AG20443 (cell line): ENCODE data around the gene CPA5.
"Not testable (repeated sequence)": the region's sequence is repeated elsewhere in the genome, so short reads cannot be mapped to it uniquely, and the experiment has no call there.

Source experiments
- DNase-seq: peaks from one replicate; pipeline ENCODE4 v3.0.0; 2012; ENCODE audit warnings: low spot score, mixed read lengths

Gene CPA5

GRCh38 chr7:130359276-130359857, 14.8 kb downstream of the CPA5 start:
- DNase-seq = no peak

DNA sequence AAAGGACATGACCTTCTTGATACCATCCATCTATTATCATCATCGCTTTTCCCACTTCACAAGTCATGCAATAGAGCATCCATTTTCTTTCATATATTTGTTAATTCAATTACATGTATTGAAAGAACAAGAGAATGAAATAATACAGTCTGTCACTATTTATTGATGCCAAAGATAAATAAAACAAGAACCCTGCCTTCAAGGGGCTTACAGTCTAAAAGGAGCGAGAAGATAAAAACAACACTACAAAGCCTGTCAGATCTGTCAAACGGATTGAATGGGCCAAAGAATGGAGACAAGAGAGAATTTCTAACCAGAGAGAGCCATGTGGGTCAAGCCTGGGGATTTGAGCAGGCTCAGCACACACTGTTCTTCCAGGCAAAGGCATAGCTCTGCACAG, 15.9 kb downstream of the CPA5 start:
- no peak for DNase-seq

GRCh38 chr7:130361681-130362080, 17.1 kb downstream of the CPA5 start:
- DNase-seq = no peak

DNA sequence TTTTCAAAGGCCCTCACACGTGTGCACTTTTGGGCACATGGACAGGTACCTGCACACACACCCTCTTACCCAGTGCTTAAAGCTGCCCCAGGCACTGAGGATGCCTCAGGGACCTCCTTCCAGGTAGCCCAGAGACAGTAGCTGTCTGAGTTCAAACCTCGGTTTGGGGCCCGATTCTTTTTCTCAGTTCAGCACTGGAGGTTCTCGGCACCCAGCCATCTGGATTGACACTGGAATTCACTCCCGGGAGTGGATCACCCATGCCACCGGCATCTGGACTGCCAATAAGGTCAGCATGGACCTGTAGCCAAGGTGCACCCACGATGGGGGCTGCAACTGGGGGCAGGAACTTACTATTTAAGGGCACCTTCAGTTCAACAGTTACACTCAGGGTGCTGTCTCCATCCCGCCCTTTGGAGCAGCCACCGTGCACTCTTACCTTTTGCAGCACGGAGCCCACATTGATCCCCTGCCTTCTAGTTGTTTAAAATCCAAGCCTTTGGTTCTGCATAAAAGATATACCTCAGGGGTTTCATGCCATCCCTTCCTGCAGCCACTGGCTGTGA, 17.7 kb downstream of the CPA5 start:
- DNase-seq = no peak

- DNase-seq = peak; percentile 84
Measured at GRCh38 chr7:130363026-130363847, 18.6 kb downstream of the CPA5 start.

DNA sequence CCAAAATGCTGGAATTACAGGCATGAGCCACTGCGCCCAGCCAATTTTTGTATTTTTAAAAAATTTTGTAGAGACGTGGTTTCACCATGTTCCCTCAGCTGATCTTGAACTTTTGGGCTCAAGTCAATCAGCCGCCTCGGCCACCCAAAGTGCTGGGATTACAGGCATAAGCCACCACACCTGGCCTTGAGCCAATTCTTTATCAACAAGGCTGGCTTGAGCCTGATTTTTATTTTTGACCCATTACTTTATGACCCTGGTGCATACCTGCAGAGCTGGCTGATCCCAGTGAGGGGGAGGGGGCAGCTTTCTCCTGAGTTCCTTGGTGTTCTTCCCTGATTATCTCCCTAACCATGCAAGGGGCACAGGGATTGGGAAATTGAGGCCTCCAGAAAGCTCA, 19.8 kb downstream of the CPA5 start:
- DNase-seq = no peak

DNA sequence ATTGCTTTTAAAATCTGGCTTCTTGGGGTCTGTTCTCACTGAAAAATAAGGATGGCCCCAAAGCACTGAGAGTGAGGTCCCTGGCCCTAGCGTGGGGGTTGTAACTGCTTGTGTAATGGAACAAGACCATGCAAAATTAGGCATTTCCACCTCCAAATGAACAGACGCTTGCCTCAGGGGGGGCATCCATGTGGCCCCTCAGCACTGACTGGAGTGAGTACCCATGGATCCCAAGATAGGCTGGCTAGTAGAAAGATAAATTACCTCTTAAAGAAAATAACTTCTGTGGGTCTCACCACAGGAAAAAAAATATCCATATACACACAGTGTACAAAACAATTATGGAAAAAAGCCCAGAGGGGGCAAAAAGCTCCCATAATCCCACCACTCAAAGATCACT, 20.5 kb downstream of the CPA5 start:
- DNase-seq = no peak

DNA sequence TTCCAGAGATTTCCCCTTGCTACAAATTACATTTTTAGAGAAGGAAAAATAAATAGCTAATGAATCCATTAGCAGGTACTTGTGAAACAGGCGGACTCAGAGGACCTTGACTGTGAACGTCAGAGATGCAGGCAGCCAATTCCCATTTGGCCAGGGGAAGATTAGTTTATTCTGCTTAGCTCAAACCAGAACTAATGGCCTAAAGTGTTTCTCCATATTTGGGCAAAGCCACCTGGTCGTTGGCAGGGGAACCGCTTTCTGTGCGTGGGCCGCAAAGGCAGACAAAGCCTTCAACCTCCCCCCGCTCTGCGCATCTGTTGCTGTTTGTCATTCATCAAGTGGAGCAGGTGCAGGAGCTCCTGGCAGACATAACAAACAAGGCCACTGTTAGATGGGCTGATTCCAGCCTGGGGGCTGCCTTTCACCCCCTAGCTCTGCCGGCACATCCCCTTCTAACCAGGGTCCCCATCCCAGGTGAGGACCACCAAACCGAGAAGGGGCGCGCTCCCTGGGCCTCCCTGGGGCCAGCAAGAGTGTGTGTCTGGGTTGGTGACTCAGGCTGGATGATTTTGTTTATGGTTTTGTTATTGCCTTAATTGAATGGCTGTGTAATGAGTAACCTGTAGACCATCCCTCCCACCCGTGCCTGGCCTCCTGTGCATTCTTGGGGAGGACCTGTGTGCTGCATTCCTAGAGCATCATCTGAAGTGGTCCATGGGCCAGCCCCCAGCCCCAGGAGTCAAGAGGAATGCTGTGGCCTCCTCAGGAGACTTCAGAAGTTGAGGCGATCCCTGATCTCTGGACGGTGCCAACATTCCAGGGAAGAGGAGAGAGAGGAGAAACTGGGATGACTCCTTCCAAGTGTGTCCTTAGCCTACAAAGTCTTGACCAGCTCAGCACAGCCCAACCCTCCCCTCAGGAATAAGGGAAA, 21.2 kb downstream of the CPA5 start:
- DNase-seq = peak; percentile 80

- no peak for DNase-seq
Measured at GRCh38 chr7:130366564-130366963, 21.9 kb downstream of the CPA5 start.

DNA sequence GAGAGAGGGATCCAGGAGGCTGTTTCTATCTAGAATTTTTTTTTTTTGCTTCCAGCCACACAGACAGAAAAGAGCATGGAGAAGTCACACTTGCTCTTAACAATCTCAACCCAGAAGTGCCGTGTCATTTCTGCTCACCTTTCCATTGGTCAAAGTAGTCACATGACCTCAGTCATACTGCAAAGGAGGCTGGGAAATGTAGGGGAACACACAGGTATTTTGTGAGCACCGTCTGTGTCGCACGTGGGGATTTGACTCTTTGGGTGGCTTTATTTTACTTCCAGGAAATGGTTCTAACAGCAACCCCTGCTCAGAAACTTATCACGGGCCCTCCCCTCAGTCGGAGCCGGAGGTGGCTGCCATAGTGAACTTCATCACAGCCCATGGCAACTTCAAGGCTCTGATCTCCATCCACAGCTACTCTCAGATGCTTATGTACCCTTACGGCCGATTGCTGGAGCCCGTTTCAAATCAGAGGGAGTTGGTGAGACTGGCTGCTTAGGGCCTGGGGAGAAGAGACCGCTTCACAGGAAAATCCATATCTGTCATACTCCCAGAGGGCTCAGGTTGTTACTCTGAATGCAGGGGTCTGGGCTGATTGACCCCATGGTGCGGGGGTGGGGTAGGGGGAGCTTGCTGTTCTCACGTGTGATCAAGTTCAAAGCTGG, 22.6 kb downstream of the CPA5 start:
- DNase-seq = no peak

DNA sequence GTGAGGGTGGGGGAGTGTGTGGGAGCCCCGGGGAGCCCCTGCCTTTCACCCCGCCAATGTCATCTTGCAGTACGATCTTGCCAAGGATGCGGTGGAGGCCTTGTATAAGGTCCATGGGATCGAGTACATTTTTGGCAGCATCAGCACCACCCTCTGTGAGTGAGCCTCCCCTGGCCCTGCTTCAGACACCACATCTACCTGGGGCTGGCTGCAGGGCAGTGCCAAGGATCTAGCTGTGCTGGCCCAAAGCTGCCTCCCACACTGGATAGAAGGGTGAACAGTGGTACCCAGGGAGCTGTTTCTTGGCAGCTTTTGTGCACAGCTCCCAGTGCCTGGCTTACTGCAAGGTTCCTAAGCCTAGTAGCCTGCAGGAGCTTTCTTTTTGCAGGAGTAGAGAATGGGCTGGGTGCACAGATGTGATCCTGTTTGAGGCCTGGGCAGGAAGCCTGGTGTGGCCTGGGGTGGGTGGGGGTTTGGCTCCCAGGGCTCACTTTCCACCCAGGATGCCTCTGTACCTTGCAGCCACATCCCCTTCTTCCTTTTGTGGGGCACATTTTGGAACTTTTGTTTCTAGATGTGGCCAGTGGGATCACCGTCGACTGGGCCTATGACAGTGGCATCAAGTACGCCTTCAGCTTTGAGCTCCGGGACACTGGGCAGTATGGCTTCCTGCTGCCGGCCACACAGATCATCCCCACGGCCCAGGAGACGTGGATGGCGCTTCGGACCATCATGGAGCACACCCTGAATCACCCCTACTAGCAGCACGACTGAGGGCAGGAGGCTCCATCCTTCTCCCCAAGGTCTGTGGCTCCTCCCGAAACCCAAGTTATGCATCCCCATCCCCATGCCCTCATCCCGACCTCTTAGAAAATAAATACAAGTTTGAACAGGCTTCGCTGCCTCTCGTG, 23.5 kb downstream of the CPA5 start:
- no peak for DNase-seq

- DNase-seq = peak; percentile 86
Measured at GRCh38 chr7:130369110-130369711, 24.6 kb downstream of the CPA5 start.

DNA sequence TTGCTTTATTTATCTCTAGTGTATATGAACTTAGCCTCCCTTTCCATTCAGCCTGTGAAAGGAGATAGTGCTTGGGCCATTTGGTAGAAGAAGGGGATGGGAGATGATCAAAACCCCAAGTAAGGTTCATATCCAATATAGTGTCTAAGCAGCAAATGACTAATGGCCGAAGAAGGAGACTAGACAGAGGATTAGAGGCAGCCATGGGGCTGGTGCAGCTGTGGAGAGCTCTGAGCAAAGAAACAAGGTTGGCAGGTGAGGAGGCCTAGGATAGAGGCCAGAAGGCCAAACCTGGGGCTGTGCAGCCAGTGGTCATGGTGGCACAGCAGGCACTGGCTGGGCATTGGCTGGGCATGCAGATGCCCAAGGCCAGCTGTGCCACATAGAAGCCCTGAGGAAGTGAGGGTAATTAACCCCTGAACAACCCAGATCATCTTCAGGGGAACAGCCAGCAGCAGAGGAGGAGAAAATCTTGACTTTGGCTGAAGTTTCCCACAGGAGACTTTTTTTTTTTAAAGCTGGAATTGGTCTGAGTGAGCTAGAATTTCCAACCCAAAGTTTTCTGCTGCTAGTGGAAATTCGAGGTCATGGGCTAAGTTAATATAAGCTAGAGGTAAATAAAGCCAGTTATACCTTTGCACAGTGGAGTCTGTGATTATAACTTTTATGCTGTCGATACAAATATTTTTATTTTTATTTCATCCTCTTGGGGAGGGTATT, 25.4 kb downstream of the CPA5 start:
- DNase-seq = no peak

DNA sequence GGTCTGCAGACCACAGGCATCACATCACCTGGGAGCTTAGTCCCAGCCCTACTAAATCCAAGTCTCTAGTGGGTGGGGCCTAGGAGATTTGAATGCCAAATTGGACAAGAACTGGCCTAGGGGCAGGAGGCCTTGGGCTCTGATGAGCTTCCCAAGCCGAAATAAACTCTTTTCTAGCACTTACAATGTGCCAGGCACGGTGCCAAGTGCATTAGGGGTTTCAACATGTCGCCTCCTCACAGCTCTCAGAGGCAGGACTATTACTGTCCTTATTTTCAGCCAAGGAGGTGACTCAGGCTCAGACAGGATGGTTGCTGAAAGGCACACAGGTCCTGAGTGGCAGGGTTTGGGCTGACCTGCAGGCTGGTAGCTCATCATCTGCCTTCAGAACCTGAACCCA, 26.4 kb downstream of the CPA5 start:
- DNase-seq = peak; percentile 37

- DNase-seq = no peak
Measured at GRCh38 chr7:130372402-130373165, 28.0 kb downstream of the CPA5 start.

DNA sequence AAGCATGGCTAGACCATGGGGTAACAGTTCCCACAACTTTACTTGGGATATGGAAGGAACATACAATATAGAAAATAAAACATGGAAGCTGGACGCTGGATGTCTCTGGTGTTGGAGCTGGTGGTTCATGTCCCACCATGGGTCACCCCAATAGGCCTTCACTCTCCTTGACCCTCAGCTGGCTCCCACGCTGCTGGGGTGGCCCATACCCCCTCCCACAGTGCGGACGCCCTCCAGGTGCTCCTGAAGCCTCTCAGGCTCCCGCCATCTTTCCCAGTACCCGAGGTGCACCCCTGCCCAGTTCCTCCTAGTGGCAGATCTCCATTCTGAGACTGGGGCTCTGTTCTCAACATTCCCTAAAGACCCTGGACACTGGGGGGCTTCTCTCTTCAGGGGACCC, 29.9 kb downstream of the CPA5 start:
- DNase-seq = no peak

- not testable (repeated sequence) for DNase-seq
Measured at GRCh38 chr7:130376461-130376860, 31.8 kb downstream of the CPA5 start.

DNA sequence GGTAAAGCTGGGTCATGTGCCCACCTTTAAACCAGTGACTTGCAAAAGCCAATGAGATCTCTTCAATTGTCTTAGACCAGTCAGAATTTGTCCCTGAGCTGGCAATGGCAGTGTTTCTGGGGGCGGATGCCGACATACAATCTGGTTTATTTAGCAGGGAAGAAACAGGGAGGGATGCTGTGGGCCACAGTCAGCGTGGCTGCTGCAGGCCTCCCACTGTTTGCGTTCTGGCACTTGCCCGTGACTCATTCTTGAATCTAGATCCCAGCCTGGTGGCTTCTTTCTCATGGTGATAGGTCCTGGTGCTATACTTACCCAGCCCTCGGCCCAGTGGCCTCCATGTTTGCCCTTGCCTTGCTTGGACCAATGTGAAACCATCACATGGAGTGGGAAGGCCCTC, 32.6 kb downstream of the CPA5 start:
- no peak for DNase-seq

GRCh38 chr7:130379019-130379418, 34.4 kb downstream of the CPA5 start:
- no peak for DNase-seq
